GM13976 (cell line): ENCODE measurements around the gene GRAP.
"Not testable (repeated sequence)": the region's sequence is repeated elsewhere in the genome, so short reads cannot be mapped to it uniquely, and the experiment has no call there.

Source experiments
- DNase-seq: peaks from one replicate; pipeline ENCODE4 v3.0.0; 2012; ENCODE audit warnings: low spot score
- CTCF ChIP-seq: IDR thresholded peaks from 2 replicates; pipeline ENCODE4 v1.5.1; 2012; ENCODE audit warnings: borderline replicate concordance, mild to moderate bottlenecking; ENCODE audit not compliant: insufficient read depth; ENCODE audit errors: extremely low read depth, missing control alignments, control extremely low read depth
- in situ Hi-C: fragments of 300-500 bp; cut with MboI; formaldehyde crosslinking; loops from one replicate; pipeline ENCODE4 v1.12.0; 2022; ENCODE audit warnings: low sequenced_read_pairs, mixed read lengths, inconsistent platforms; ENCODE audit not compliant: unreplicated experiment

GRAP gene

GRCh38 chr17:19024101-19025078, 22.4 kb downstream of the GRAP start:
- TF ChIP-seq CTCF: no peak
- no peak for DNase-seq
- in situ Hi-C loops: no loop called here

- in situ Hi-C loops: no loop called here
- DNase-seq: no peak
- TF ChIP-seq CTCF: no peak
Observed at GRCh38 chr17:19023209-19023999, 23.4 kb downstream of the GRAP start.

- in situ Hi-C loops: no loop called here
- DNase-seq: no peak
- no peak for TF ChIP-seq CTCF
Observed at GRCh38 chr17:19022747-19023146, 24.0 kb downstream of the GRAP start.

GRCh38 chr17:19022128-19022527, 24.6 kb downstream of the GRAP start:
- no peak for TF ChIP-seq CTCF
- no peak for DNase-seq
- in situ Hi-C loops: no loop called here

- in situ Hi-C loops: no loop called here
- no peak for DNase-seq
- no peak for TF ChIP-seq CTCF
Observed at GRCh38 chr17:19021622-19022083, 25.1 kb downstream of the GRAP start.

- in situ Hi-C loops, DNase-seq: not testable (repeated sequence)
Observed at GRCh38 chr17:19021011-19021621, 25.6 kb downstream of the GRAP start.
